AG09319 (cell line): ENCODE data around the gene PKN1.

Source experiments
- DNase-seq: peaks from one replicate; pipeline ENCODE4 v3.0.0-alpha.2; 2010; ENCODE audit warnings: low read depth; ENCODE audit errors: extremely low read depth
- TF ChIP-seq, protein P1 (sequence below): IDR thresholded peaks from 2 replicates; pipeline ENCODE4 v1.5.1; 2011; ENCODE audit warnings: low read depth, mild to moderate bottlenecking, inconsistent platforms, low read length, moderate library complexity

Gene PKN1

DNA sequence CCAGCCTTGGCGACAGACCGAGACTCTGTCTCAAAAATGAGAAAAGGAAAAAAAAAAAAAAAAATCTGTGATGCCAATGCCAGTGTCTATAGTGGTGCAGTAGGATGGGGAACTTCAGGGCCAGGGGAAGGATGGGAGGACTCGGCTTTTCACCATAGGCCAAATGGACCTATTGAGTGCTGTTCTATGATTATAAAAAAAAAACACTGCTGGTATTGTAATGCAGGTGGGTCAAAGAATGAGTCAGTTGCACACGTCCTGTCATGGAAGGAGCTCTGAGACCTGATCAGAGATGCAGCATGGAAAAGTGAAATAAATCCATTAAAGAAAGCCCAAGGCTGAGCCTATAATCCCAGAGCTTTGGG, 78.1 kb downstream of the PKN1 start:
- no peak for DNase-seq
- TF ChIP-seq, protein P1, sequence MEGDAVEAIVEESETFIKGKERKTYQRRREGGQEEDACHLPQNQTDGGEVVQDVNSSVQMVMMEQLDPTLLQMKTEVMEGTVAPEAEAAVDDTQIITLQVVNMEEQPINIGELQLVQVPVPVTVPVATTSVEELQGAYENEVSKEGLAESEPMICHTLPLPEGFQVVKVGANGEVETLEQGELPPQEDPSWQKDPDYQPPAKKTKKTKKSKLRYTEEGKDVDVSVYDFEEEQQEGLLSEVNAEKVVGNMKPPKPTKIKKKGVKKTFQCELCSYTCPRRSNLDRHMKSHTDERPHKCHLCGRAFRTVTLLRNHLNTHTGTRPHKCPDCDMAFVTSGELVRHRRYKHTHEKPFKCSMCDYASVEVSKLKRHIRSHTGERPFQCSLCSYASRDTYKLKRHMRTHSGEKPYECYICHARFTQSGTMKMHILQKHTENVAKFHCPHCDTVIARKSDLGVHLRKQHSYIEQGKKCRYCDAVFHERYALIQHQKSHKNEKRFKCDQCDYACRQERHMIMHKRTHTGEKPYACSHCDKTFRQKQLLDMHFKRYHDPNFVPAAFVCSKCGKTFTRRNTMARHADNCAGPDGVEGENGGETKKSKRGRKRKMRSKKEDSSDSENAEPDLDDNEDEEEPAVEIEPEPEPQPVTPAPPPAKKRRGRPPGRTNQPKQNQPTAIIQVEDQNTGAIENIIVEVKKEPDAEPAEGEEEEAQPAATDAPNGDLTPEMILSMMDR, result no peak

DNA sequence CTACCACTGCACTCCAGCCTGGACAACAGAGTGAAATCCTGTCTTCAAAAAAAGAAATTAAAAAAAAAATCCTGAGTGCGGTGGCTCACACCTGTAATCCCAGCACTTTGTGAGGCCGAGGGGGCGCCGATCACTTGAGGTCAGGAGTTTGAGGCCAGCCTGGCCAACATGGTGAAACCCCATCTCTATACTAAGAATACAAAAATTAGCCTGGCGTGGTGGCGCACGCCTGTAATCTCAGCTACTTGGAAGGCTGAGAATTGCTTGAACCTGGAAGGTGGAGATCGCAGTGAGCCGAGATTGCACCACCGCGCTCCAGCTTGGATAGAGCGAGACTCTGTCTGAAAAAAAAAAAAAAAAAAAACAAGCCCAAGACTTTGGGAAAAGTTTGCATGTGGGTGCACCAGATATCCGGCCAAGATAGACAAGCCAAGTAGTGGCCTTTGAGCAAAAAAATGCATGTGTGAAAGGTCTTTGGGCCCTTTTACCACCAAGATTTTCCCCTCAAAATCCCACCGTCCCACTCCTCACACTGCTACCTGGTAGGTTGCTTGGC, 79.4 kb downstream of the PKN1 start:
- DNase-seq, result no peak
- TF ChIP-seq, protein P1, result no peak

DNA sequence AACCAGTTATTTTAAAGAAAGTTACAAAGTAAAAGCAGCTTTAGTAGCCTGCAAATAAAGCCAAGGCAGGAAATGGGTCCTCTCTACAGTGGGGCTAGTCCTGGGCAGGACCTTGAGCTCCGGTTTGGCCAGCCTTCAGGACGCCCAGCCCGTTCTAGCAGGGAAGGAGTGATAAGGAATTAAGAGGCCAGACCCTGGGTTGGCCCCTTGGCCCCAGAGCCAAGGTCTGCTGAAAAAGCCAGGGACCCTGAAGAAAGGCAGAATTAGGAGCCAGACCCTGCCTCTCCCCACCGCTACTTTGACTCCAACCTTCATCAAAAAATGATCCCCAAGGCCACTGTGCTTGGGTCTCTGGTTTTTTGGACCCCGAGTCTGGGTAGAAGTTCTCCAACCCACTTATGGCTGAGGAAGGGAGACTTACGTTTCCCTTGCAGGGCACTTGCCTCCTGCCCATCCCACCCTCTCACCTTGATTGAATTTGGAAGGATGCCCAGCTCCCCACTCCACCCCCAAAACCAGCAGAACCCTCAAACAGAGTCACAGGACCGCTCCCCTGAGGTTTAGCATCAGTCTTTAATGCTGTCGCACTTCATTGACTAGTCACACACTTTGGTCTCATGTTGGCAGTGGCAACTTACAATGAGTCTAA, 81.2 kb downstream of the PKN1 start:
- no peak for DNase-seq
- TF ChIP-seq, protein P1, result no peak

DNA sequence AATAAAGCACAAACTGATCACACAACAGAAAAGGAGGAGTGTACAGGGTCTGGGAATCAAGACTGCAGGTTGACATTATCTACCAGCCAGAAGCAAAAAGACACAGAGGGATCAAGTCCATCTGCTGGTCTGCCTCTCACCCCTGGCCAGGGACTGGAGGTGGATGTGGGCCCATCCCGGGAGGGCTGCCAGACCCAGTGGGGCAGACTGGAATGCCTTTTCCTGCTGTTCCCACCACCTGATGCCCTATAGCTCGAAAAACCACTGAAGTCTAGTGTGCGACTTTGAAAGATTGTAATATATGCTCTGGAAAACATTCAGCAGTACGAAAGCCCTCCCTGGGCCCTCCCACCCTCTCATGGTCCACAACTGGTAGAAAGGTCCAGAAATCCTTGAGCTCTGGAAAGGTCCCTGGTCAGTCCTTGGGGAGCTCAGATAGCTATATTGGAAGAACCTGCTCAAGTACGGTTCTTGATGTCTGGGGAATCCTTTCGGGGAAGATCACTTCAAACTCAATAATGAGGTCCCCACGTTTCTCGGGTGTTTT, 82.5 kb downstream of the PKN1 start:
- TF ChIP-seq, protein P1, result no peak
- no peak for DNase-seq

DNA sequence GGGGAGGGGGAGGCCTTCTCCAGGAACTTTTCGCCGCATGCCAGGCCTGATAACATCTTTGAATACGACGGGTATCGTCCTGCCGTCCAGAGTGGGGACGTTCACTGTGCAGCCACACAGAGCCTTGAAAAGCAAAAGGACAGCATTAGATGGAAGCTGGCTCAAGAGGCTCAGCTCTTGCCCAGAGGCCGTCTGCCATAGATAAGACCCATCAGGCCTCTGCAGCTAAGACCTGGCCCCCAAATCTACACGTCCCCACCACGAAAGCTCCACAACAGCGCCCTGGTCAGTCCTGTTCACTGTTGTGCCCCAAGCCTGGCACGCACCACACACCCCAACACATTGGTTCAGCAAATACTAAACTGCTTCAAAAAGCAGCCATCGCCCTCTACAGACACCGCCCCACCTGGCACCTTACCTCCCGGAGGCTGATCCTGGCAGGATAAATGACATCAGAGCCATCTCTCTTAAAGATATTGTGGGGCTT, 83.0 kb downstream of the PKN1 start:
- no peak for DNase-seq
- TF ChIP-seq, protein P1, result no peak

DNA sequence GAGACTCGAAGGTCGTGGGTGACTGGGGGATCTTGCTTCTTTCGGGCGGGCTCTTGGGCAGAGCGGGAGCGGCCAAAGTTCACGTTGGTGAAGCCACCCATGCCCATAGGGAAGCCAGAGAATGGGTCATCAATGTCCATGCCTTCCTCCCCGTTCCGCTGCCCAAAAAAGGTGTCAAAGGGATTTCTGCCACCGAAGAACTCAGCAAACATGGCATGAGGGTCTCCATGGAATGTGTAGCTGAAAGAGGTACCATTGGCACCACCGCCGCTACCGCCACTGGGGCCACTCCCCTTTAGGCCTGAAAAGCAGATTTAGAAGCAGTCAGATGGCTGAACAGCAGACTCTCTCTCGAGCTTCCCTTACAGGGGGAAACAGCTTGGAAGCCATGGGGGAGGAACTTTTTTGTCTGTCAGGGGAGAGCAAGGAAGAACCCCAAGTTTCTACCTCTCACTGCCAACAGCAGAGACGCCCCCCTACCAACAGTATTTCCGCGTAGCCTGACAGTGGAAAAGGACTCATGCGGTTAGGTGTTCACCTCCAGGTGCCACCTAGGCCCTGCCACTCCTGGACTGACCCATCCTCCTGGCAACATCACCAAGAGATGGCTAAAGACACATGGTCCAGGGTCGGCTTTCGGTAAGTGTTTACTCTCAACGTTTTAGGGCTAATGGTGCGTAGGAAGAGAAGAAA, 83.8 kb downstream of the PKN1 start:
- DNase-seq, result no peak
- TF ChIP-seq, protein P1, result no peak

DNA sequence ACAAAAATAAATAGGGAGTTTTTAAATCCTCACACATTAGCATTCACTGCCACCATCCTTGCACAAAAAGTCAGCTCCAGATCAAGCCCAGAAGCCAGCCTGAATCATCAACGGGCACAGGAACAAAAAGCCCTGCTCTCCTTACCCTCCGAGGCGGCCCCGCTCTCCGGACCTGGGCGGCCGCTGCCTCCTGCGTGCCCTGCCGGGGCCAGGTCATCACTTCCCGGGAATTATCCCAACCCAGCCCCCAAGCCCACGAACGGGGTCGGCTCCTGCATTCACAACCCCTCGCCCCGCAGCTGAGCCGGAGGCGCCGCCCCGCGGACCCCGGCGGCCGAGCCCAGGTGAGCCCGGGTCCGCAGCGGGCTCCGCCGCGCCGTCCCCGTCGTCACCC, 84.3 kb downstream of the PKN1 start:
- TF ChIP-seq, protein P1, result no peak
- DNase-seq, result no peak
